ENCODE results near the gene GSG1. TPM values are rescaled to one million over a fixed set of nuclear protein-coding genes. Genes with fewer than 3 reads are reported as not detected.

Gene GSG1
- total and polyA plus RNA-seq, 2 donors (not counting 3 experiments of a cell fraction or from before 2014, with no cell fraction given) = not detected

DNA sequence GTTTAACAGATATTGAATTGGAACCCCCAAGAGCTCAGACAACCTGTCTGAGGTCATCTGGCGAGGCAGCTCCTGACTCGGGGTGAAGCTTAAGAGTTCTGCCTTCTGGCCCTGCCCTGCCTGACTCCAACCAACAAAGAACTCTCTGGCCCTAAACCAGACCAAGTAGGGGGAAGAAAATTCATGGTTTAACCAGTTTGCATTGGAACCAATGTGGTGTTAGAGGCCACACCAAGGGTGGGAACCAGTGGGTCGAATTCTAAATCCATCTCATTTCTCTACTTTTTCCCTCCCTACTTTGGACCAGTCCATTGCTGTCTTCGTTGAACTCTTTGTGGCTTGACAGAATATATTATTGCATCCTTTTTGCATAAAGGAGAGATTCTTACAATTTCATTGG is 30.4 kb upstream of the GSG1 start:
- POLR2A ChIA-PET = no interaction called here
- Histone ChIP-seq H3K27ac (ENCODE audit: insufficient read depth, low read depth, low read length) (no peak overlapping the region), H4K20me1 (replicated peaks; ENCODE audit: control insufficient read depth, extremely low read depth, insufficient read depth, low read length) (no peaks in the 10 kb centered on the region), H3K79me2 (ENCODE audit: control insufficient read depth, insufficient read depth, low read length) (no peaks in the 10 kb centered on the region), H3K4me1 (ENCODE audit: control insufficient read depth, extremely low read depth, insufficient read depth, low read length) (peaks cover 20% of the 10 kb centered on the region), H3K36me3 (ENCODE audit: control insufficient read depth in 2 of 2, extremely low read depth in 1 of 2, insufficient read depth in 2 of 2, low read length in 2 of 2) (no peaks in the 10 kb centered on the region), H3K9ac (replicated peaks; ENCODE audit: extremely low read depth, insufficient read depth, low read length) (no peak overlapping the region), H3K9me1 (replicated peaks; ENCODE audit: control insufficient read depth, extremely low read depth, insufficient read depth, low read length) (no peaks in the 10 kb centered on the region), H3K4me2 (ENCODE audit: insufficient read depth, low read length) (no peak overlapping the region), H3K4me3 (replicated peaks in 1 of 3; ENCODE audit: insufficient read depth in 1 of 3, low read depth in 1 of 3, low read length in 3 of 3) (no peak overlapping the region), H2AFZ (ENCODE audit: low read depth, low read length) (no peak overlapping the region), H3K9me3 (replicated peaks; ENCODE audit: control insufficient read depth, insufficient read depth, low read length) (no peaks in the 10 kb centered on the region), H3K27me3 (ENCODE audit: control insufficient read depth in 2 of 2, insufficient read depth in 2 of 2, low read length in 2 of 2) (no peaks in the 10 kb centered on the region)
- no TSS peak for BruUV-seq (replicated peaks)
- dilution Hi-C loops (cut with MboI; ENCODE audit: extremely low pct_ligation_motif_present, low sequenced_read_pairs) = no loop called here
- DNase-seq (ENCODE audit: low read depth, low spot score) = no peak
- intact Hi-C loops (cut with micrococcal nuclease) = no loop called here
- CTCF ChIA-PET = interaction anchor here (0.9 to 1.1 kb wide), 3 partner anchors 9 to 35 kb away, joined by 3 read pairs; no protein-coding TSS in a partner anchor
- FAIRE-seq = no peak
- no peak for TF ChIP-seq FOS (IDR thresholded peaks at IDR 0.05; ENCODE audit: borderline replicate concordance, insufficient read depth, low read length)
- no peak for TF ChIP-seq POLR2AphosphoS5 (IDR thresholded peaks at IDR 0.05; ENCODE audit: insufficient read depth, low read depth, low read length)
- TF ChIP-seq JUN (IDR thresholded peaks at IDR 0.05; ENCODE audit: borderline replicate concordance, insufficient read depth, insufficient read length, low read depth) = no peak
- TF ChIP-seq MYC (IDR thresholded peaks at IDR 0.05; ENCODE audit: low read depth, low read length) = no peak
- TF ChIP-seq, protein P1, sequence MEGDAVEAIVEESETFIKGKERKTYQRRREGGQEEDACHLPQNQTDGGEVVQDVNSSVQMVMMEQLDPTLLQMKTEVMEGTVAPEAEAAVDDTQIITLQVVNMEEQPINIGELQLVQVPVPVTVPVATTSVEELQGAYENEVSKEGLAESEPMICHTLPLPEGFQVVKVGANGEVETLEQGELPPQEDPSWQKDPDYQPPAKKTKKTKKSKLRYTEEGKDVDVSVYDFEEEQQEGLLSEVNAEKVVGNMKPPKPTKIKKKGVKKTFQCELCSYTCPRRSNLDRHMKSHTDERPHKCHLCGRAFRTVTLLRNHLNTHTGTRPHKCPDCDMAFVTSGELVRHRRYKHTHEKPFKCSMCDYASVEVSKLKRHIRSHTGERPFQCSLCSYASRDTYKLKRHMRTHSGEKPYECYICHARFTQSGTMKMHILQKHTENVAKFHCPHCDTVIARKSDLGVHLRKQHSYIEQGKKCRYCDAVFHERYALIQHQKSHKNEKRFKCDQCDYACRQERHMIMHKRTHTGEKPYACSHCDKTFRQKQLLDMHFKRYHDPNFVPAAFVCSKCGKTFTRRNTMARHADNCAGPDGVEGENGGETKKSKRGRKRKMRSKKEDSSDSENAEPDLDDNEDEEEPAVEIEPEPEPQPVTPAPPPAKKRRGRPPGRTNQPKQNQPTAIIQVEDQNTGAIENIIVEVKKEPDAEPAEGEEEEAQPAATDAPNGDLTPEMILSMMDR (IDR thresholded peaks at IDR 0.05; ENCODE audit: extremely low read depth in 1 of 2, insufficient read depth in 1 of 2, low read depth in 1 of 2, low read length in 2 of 2) = no peak
- no peak for TF ChIP-seq GATA2 (IDR thresholded peaks at IDR 0.05; ENCODE audit: insufficient read depth, insufficient read length, low read depth, low read length)

DNA sequence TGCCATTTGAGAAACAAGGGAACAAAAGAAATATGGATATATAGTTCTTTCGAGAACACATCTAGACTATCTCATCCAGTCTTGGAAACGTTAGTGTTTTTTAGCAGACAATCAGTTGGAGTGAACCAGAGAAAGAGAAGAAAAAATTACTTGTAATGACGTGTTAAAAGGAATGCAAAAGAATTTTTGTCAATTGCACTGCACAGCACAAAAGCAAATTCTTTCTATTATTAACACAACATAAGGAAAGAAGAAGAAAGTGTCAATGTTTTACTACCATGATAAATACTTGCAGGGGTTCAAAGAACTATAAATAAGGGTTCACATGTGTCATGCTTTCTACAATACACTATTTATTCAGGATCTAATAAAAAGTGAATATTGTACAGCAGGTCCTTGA is 27.5 kb upstream of the GSG1 start:
- H3K4me2 ChIP-seq (ENCODE audit: insufficient read depth, low read length) = no peak overlapping the region
- H3K4me1 ChIP-seq (ENCODE audit: control insufficient read depth, extremely low read depth, insufficient read depth, low read length) = peaks cover 11% of the 10 kb centered on the region
- intact Hi-C loops (cut with micrococcal nuclease) (no loop called here), dilution Hi-C loops (cut with MboI; ENCODE audit: extremely low pct_ligation_motif_present, low sequenced_read_pairs) (no loop called here)
- H3K27ac ChIP-seq (ENCODE audit: insufficient read depth, low read depth, low read length) = no peak overlapping the region
- no peaks in the 10 kb centered on the region for H3K79me2 ChIP-seq (ENCODE audit: control insufficient read depth, insufficient read depth, low read length)
- ChIA-PET POLR2A (no interaction called here), CTCF (no interaction called here)
- no peaks in the 10 kb centered on the region for H4K20me1 ChIP-seq (replicated peaks; ENCODE audit: control insufficient read depth, extremely low read depth, insufficient read depth, low read length)
- BruUV-seq (replicated peaks) = no TSS peak
- H3K36me3 ChIP-seq (ENCODE audit: control insufficient read depth in 2 of 2, extremely low read depth in 1 of 2, insufficient read depth in 2 of 2, low read length in 2 of 2) = no peaks in the 10 kb centered on the region
- no peaks in the 10 kb centered on the region for H3K27me3 ChIP-seq (ENCODE audit: control insufficient read depth in 2 of 2, insufficient read depth in 2 of 2, low read length in 2 of 2)
- TF ChIP-seq, protein P2, sequence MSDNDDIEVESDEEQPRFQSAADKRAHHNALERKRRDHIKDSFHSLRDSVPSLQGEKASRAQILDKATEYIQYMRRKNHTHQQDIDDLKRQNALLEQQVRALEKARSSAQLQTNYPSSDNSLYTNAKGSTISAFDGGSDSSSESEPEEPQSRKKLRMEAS (IDR thresholded peaks at IDR 0.05; ENCODE audit: insufficient read depth, insufficient read length) = no peak
- TF ChIP-seq MYC (IDR thresholded peaks at IDR 0.05; ENCODE audit: low read depth, low read length) = no peak
- TF ChIP-seq POLR2AphosphoS5 (IDR thresholded peaks at IDR 0.05; ENCODE audit: insufficient read depth, low read depth, low read length) = no peak
- TF ChIP-seq JUN (IDR thresholded peaks at IDR 0.05; ENCODE audit: borderline replicate concordance, insufficient read depth, insufficient read length, low read depth) = no peak
- TF ChIP-seq, protein P1 (IDR thresholded peaks at IDR 0.05; ENCODE audit: extremely low read depth in 1 of 2, insufficient read depth in 1 of 2, low read depth in 1 of 2, low read length in 2 of 2) = no peak
- no peak for TF ChIP-seq FOS (IDR thresholded peaks at IDR 0.05; ENCODE audit: borderline replicate concordance, insufficient read depth, low read length)
- no peak for TF ChIP-seq GATA2 (IDR thresholded peaks at IDR 0.05; ENCODE audit: insufficient read depth, insufficient read length, low read depth, low read length)
- no peaks in the 10 kb centered on the region for H3K9me3 ChIP-seq (replicated peaks; ENCODE audit: control insufficient read depth, insufficient read depth, low read length)
- H3K9me1 ChIP-seq (replicated peaks; ENCODE audit: control insufficient read depth, extremely low read depth, insufficient read depth, low read length) = no peaks in the 10 kb centered on the region
- no peak overlapping the region for H3K9ac ChIP-seq (replicated peaks; ENCODE audit: extremely low read depth, insufficient read depth, low read length)
- no peak overlapping the region for H2AFZ ChIP-seq (ENCODE audit: low read depth, low read length)
- FAIRE-seq (no peak), DNase-seq (ENCODE audit: low read depth, low spot score) (no peak)
- no peak overlapping the region for H3K4me3 ChIP-seq (replicated peaks in 1 of 3; ENCODE audit: insufficient read depth in 1 of 3, low read depth in 1 of 3, low read length in 3 of 3)

Measured in endothelial cell of umbilical vein (primary cell).